ENCODE results near the gene VPS13D.

VPS13D gene

GRCh38 chr1:12229835-12230548 lies at the start of gene VPS13D:
TSS of gene VPS13D (plus strand) at chr1:12230030. CDS start at chr1:12234267, 4,237 bp downstream.
- peak; percentile 65 to 78 for DNase-seq (ENCODE audit: low read depth in 1 of 2, low spot score in 1 of 2)

GRCh38 chr1:12180315-12180714 lies 49.5 kb upstream of the VPS13D start:
- no peak for DNase-seq (ENCODE audit: low read depth in 1 of 2, low spot score in 1 of 2)

GRCh38 chr1:12180903-12181302 lies 48.9 kb upstream of the VPS13D start:
- DNase-seq (ENCODE audit: low read depth in 1 of 2, low spot score in 1 of 2), result no peak

GRCh38 chr1:12181568-12181967 lies 48.3 kb upstream of the VPS13D start:
- no peak for DNase-seq (ENCODE audit: low read depth in 1 of 2, low spot score in 1 of 2)

- DNase-seq (ENCODE audit: low read depth in 1 of 2, low spot score in 1 of 2), result no peak
These were observed 47.3 kb upstream of the VPS13D start for GRCh38 chr1:12182410-12182984.

GRCh38 chr1:12183095-12183794 lies 46.6 kb upstream of the VPS13D start:
- no peak for DNase-seq (ENCODE audit: low read depth in 1 of 2, low spot score in 1 of 2)

GRCh38 chr1:12184008-12184681 lies 45.7 kb upstream of the VPS13D start:
- no peak for DNase-seq (ENCODE audit: low read depth in 1 of 2, low spot score in 1 of 2)

- no peak for DNase-seq (ENCODE audit: low read depth in 1 of 2, low spot score in 1 of 2)
These were observed 44.6 kb upstream of the VPS13D start for GRCh38 chr1:12185036-12185917.

GRCh38 chr1:12185918-12186678 lies 43.7 kb upstream of the VPS13D start:
- DNase-seq (ENCODE audit: low read depth in 1 of 2, low spot score in 1 of 2), result no peak

GRCh38 chr1:12186679-12186985 lies 43.2 kb upstream of the VPS13D start:
- DNase-seq (ENCODE audit: low read depth in 1 of 2, low spot score in 1 of 2), result no peak

GRCh38 chr1:12188115-12188514 lies 41.7 kb upstream of the VPS13D start:
- DNase-seq (ENCODE audit: low read depth in 1 of 2, low spot score in 1 of 2), result no peak

- no peak for DNase-seq (ENCODE audit: low read depth in 1 of 2, low spot score in 1 of 2)
These were observed 41.0 kb upstream of the VPS13D start for GRCh38 chr1:12188657-12189327.

GRCh38 chr1:12189328-12189682 lies 40.5 kb upstream of the VPS13D start:
- DNase-seq (ENCODE audit: low read depth in 1 of 2, low spot score in 1 of 2), result no peak

- DNase-seq (ENCODE audit: low read depth in 1 of 2, low spot score in 1 of 2), result no peak
These were observed 38.4 kb upstream of the VPS13D start for GRCh38 chr1:12191242-12192032.

GRCh38 chr1:12194666-12195216 lies 35.1 kb upstream of the VPS13D start:
- no peak for DNase-seq (ENCODE audit: low read depth in 1 of 2, low spot score in 1 of 2)

- no peak for DNase-seq (ENCODE audit: low read depth in 1 of 2, low spot score in 1 of 2)
These were observed 34.4 kb upstream of the VPS13D start for GRCh38 chr1:12195416-12195815.

GRCh38 chr1:12196641-12197482 lies 33.0 kb upstream of the VPS13D start:
- DNase-seq (ENCODE audit: low read depth in 1 of 2, low spot score in 1 of 2), result no peak

GRCh38 chr1:12197483-12197880 lies 32.3 kb upstream of the VPS13D start:
- no peak for DNase-seq (ENCODE audit: low read depth in 1 of 2, low spot score in 1 of 2)

All from activated T-helper 1 cell treated with anti-CD3 and anti-CD28 coated beads, Interleukin-2, amount 50 U/mL, for 16 hours (primary cell).